GM12878 (cell line): ENCODE measurements around the gene FBXL5. TPM values are rescaled to one million over a fixed set of nuclear protein-coding genes. Genes with fewer than 3 reads are reported as not detected.

ENCODE experiments used
- ATAC-seq: fragments of 200-7000 bp; cut with Tn5 transposase; 3 replicates; pipeline ENCODE4 v1.9.1; 2020; ENCODE audit warnings: mild to moderate bottlenecking, moderate library complexity
- BruUV-seq: library from RNA; stranded (reverse); fragments of 400-500 nt; replicated peaks from 2 replicates; lab custom pipeline; 2021; lab: Mats Ljungman, UMichigan
- CTCF ChIA-PET: fragments of 300-600 bp; sonication (Branson Sonifier 250); formaldehyde crosslinking; extraction: SDS; loops from one replicate; lab custom pipeline; 2021; ENCODE audit warnings: inconsistent platforms; lab: Yijun Ruan, JAX
- POLR2A ChIA-PET: fragments of 350-600 bp; formaldehyde crosslinking; extraction: SDS; loops from one replicate; lab custom pipeline; 2021; ENCODE audit warnings: inconsistent platforms; lab: Charles Lee
- RAD21 ChIA-PET: fragments of 300-600 bp; sonication (Branson Sonifier 250); formaldehyde crosslinking; loops from one replicate; lab custom pipeline; 2023; ENCODE audit warnings: antibody characterized with exemption; ENCODE audit not compliant: unreplicated experiment; lab: Charles Lee
- SMC1A ChIA-PET: fragments of 300-600 bp; sonication (Branson Sonifier 250); formaldehyde crosslinking; loops from one replicate; lab custom pipeline; 2023; ENCODE audit not compliant: unreplicated experiment, uncharacterized antibody; lab: Charles Lee
- DNase-seq: peaks from one replicate; pipeline ENCODE4 v3.0.0-alpha.2; 2011; ENCODE audit warnings: low read depth, low spot score
- FAIRE-seq: peaks from 3 replicates; lab custom pipeline; 2011; peaks lifted over from hg19 to GRCh38; lab: Jason Lieb, UNC
- H2AFZ ChIP-seq: 2 replicates; pipeline ENCODE4 v1.6.0; 2011; ENCODE audit warnings: low read depth, low read length, control low read depth; ENCODE audit not compliant: control insufficient read depth
- H3K27ac ChIP-seq: 2 replicates; pipeline ENCODE4 v1.5.1; 2011; ENCODE audit warnings: control low read depth; ENCODE audit not compliant: control insufficient read depth, insufficient read depth
- H3K27me3 ChIP-seq, 2 experiments: replicated peaks in 1 of 2; 2 replicates each; pipeline versions ENCODE4 v1.6.0 to v1.6.1; 2011; ENCODE audit warnings: low read length in 1 of 2; ENCODE audit not compliant: control insufficient read depth in 2 of 2, insufficient read depth in 2 of 2
- H3K36me3 ChIP-seq, 2 experiments: 2 replicates each; pipeline ENCODE4 v1.5.1; 2011; ENCODE audit warnings: low read length in 1 of 2; ENCODE audit not compliant: control insufficient read depth in 2 of 2, insufficient read depth in 2 of 2
- H3K4me1 ChIP-seq: 2 replicates; pipeline ENCODE4 v1.6.1; 2011; ENCODE audit warnings: mild to moderate bottlenecking, low read length, moderate library complexity, mixed read lengths; ENCODE audit not compliant: control insufficient read depth, insufficient read depth
- H3K4me2 ChIP-seq: 2 replicates; pipeline ENCODE4 v1.6.0; 2011; ENCODE audit warnings: control low read depth; ENCODE audit not compliant: control insufficient read depth, insufficient read depth
- H3K4me3 ChIP-seq: fragments of 200-600 bp; sonication (generic); 2 replicates; pipeline ENCODE4 v1.5.1; 2016
- H3K79me2 ChIP-seq: 2 replicates; pipeline ENCODE4 v1.6.0; 2011; ENCODE audit warnings: low read length; ENCODE audit not compliant: control insufficient read depth, insufficient read depth
- H3K9ac ChIP-seq: 2 replicates; pipeline ENCODE4 v1.8.0; 2011; ENCODE audit warnings: low read length, control low read depth, mixed read lengths; ENCODE audit not compliant: control insufficient read depth, insufficient read depth
- H3K9me3 ChIP-seq: replicated peaks from 3 replicates; pipeline ENCODE4 v1.5.1; 2011; ENCODE audit warnings: mild to moderate bottlenecking, low read length; ENCODE audit not compliant: control insufficient read depth, insufficient read depth
- H4K20me1 ChIP-seq: 2 replicates; pipeline ENCODE4 v1.6.0; 2011; ENCODE audit not compliant: control insufficient read depth, insufficient read depth
- BRCA1 ChIP-seq: IDR thresholded peaks from 2 replicates; pipeline ENCODE4 v1.6.1; 2011; ENCODE audit warnings: low read depth, low read length, improper control_type of control experiment
- CHD2 ChIP-seq: IDR thresholded peaks from 2 replicates; pipeline ENCODE4 v1.6.1; 2011; ENCODE audit warnings: low read depth, low read length, improper control_type of control experiment, borderline replicate concordance
- CHD4 ChIP-seq: fragments of 200-600 bp; sonication (generic); IDR thresholded peaks from 2 replicates; pipeline ENCODE4 v1.6.1; 2016; ENCODE audit warnings: mild to moderate bottlenecking
- CREM ChIP-seq: IDR thresholded peaks from 2 replicates; pipeline ENCODE4 v1.6.1; 2014; ENCODE audit warnings: antibody characterized with exemption, low read depth
- FOXM1 ChIP-seq: IDR thresholded peaks from 2 replicates; pipeline ENCODE4 v1.6.1; 2012; ENCODE audit warnings: low read depth, mild to moderate bottlenecking, inconsistent platforms, low read length, moderate library complexity
- HCFC1 ChIP-seq: fragments of 150-350 bp; IDR thresholded peaks from 2 replicates; pipeline ENCODE4 v1.6.1; 2014; ENCODE audit warnings: low read length
- IRF4 ChIP-seq: IDR thresholded peaks from 2 replicates; pipeline ENCODE4 v1.6.1; 2011; ENCODE audit warnings: low read depth, low read length
- MEF2B ChIP-seq: fragments of 450-650 bp; IDR thresholded peaks from 2 replicates; pipeline ENCODE4 v1.6.1; 2018; ENCODE audit warnings: mild to moderate bottlenecking, moderate library complexity; ENCODE audit not compliant: partially characterized antibody, poor library complexity, severe bottlenecking
- MTA2 ChIP-seq: fragments of 450-650 bp; IDR thresholded peaks from 2 replicates; pipeline ENCODE4 v1.6.1; 2016; ENCODE audit warnings: low read depth, mild to moderate bottlenecking, moderate library complexity
- MTA3 ChIP-seq: IDR thresholded peaks from 2 replicates; pipeline ENCODE4 v1.6.1; 2012; ENCODE audit warnings: low read length, inconsistent platforms, borderline replicate concordance
- NFYA ChIP-seq: IDR thresholded peaks from 2 replicates; pipeline ENCODE4 v1.6.1; 2011; ENCODE audit warnings: low read depth, mild to moderate bottlenecking, low read length, improper control_type of control experiment, borderline replicate concordance
- POLR2AphosphoS5 ChIP-seq: IDR thresholded peaks from 2 replicates; pipeline ENCODE4 v1.6.1; 2011; ENCODE audit warnings: mild to moderate bottlenecking, low read length, inconsistent platforms
- RAD51 ChIP-seq: fragments of 450-650 bp; IDR thresholded peaks from 2 replicates; pipeline ENCODE4 v1.6.1; 2016; ENCODE audit warnings: moderate library complexity, mild to moderate bottlenecking, inconsistent platforms
- SPI1 ChIP-seq: IDR thresholded peaks from 2 replicates; pipeline ENCODE4 v1.6.1; 2011; ENCODE audit warnings: low read depth, mild to moderate bottlenecking, low read length, moderate library complexity, borderline replicate concordance; ENCODE audit not compliant: insufficient read depth
- WGBS: methylation state at CpG from one replicate; pipeline ENCODE4 v1.1.6; 2016; ENCODE audit warnings: low lambda C conversion rate; ENCODE audit not compliant: insufficient replicate concordance, insufficient coverage; ENCODE audit errors: missing lambda C conversion rate; 5-methylcytosine and 5-hydroxymethylcytosine counted together
- in situ Hi-C: fragments of 300-500 bp; cut with MboI; formaldehyde crosslinking; loops from 9 replicates; pipeline ENCODE4 v1.14.3; 2018; ENCODE audit warnings: mixed read lengths
- intact Hi-C: fragments of 100-400 bp; cut with micrococcal nuclease; formaldehyde crosslinking; loops from one replicate; pipeline ENCODE4 v1.14.2; 2022; ENCODE audit not compliant: unreplicated experiment
- polyA plus RNA-seq, 11 experiments: library from polyadenylated mRNA; depleted of rRNA in 4 of 11; unstranded in 6 of 11; stranded (reverse) in 5 of 11; fragments of >200 nt; fragmentation: Nextera tagmentation in 4 of 11; fragmentation: Illumina TruSeq in 1 of 11; extraction: Ambion mirVana in 4 of 11; extraction: Trizol in 1 of 11; gene quantifications; 1 replicate in 1 of 11; 2 replicates in 10 of 11; pipeline versions ENCODE4 v1.2.1 to v1.2.3, GENCODE V29; 2011 to 2016; ENCODE audit warnings: inconsistent platforms in 2 of 11, missing spikeins in 2 of 11, low read depth in 1 of 11
- total RNA-seq, 4 experiments: library from RNA; depleted of rRNA in 3 of 4; stranded (reverse); fragments of >200 nt in 3 of 4; fragmentation: Illumina TruSeq in 1 of 4; extraction: Trizol in 1 of 4; gene quantifications; 2 replicates each; pipeline versions ENCODE4 v1.2.1 to v1.2.3, GENCODE V29; 2013 to 2021
- TF ChIP-seq, protein P1 (sequence below): fragments of 450-650 bp; IDR thresholded peaks from 2 replicates; pipeline ENCODE4 v1.6.1; 2017; ENCODE audit warnings: low read depth, mild to moderate bottlenecking, moderate library complexity
- TF ChIP-seq, protein P2 (sequence below): IDR thresholded peaks from 2 replicates; pipeline ENCODE4 v1.6.1; 2012; ENCODE audit warnings: improper control_type of control experiment, low read depth, low read length; ENCODE audit not compliant: insufficient replicate concordance

Gene FBXL5
- total and polyA plus RNA-seq, 10 of the 15 experiments (the other 5 are each of a cell fraction or from before 2014, with no cell fraction given) = 10.1 to 46.2 (median 32.7) TPM

DNA sequence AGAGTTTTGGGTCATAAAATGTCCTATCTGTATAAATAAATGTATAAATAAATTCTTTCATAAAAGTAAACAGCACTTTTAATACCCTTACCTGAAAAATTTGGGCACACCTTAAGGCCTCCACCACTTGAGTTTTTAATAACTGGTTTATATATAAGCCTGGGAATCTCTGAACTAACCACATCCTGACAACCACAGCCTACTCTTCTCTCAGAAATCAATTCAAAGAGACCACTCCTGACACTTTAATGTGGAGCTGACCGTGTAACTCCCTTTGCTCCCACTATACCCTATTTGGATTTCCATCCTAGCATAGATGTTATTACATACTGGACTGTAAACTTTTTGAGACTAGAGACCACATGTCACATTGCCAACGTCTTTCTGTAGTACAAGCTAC lies 3.5 kb downstream of the FBXL5 start (continued):
- TF ChIP-seq, protein P1, sequence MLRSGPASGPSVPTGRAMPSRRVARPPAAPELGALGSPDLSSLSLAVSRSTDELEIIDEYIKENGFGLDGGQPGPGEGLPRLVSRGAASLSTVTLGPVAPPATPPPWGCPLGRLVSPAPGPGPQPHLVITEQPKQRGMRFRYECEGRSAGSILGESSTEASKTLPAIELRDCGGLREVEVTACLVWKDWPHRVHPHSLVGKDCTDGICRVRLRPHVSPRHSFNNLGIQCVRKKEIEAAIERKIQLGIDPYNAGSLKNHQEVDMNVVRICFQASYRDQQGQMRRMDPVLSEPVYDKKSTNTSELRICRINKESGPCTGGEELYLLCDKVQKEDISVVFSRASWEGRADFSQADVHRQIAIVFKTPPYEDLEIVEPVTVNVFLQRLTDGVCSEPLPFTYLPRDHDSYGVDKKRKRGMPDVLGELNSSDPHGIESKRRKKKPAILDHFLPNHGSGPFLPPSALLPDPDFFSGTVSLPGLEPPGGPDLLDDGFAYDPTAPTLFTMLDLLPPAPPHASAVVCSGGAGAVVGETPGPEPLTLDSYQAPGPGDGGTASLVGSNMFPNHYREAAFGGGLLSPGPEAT = no peak

DNA sequence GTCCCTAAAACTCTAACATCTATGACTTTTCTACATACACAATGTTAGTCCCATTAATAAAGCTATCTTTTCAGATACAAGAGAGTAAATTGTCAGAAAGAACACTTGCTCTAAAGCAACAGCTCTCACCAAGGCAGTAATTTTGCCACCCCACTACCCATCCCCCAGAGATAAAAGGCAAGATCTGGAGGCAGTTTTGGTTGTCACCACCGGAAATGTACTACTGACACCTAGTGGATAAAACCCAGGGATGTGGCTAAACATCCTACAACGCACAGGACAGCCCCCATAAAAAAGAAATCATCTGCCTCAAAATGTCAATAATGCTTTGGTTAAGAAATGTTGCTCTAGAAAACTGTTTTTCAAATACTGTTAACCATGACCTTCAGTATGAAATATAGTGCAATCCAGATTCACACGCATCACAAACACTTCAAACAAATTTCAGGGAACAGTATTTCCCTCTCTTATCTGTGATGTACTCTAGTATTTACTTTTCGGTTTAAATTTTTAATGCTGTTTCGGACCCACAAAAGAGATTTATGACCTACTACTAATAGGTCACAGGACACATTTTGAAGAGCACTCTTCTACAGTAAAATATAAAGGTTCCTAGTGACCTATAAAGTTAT lies 5.1 kb downstream of the FBXL5 start:
- in situ Hi-C loops (loop anchor here (5.0 to 10.0 kb wide), 2 partner anchors 413 to 645 kb away; partner anchors contain the start of gene CPEB2), intact Hi-C loops (loop anchor here (1.0 to 10.0 kb wide), 5 partner anchors 125 to 1485 kb away; partner anchors contain the start of genes CD38 and CPEB2)
- ChIA-PET POLR2A (no interaction called here), RAD21 (interaction anchor here (1.3 to 3.0 kb wide), 4 partner anchors 32 to 413 kb away, joined by 3 to 16 read pairs (median 9); no protein-coding TSS in a partner anchor), SMC1A (interaction anchor here (0.6 to 2.0 kb wide), 12 partner anchors 10 to 558 kb away, joined by 3 to 10 read pairs (median 3); partner anchors contain the start of gene FAM200B), CTCF (interaction anchor here (0.7 to 4.7 kb wide), 11 partner anchors 12 to 417 kb away, joined by 3 to 37 read pairs (median 5); partner anchors contain the start of gene FAM200B)
- Histone ChIP-seq H3K36me3 (no peaks in the 10 kb centered on the region), H2AFZ (no peak overlapping the region), H3K27me3 (no peaks in the 10 kb centered on the region), H3K4me1 (peaks cover 25% of the 10 kb centered on the region), H3K27ac (no peak overlapping the region), H3K4me2 (peak overlapping the region; percentile 44; the same call in 1 of the 2 replicates), H3K9ac (no peak overlapping the region), H3K79me2 (peaks cover 85% of the 10 kb centered on the region), H3K4me3 (0 out of 2 replicates have a peak overlapping the region, but pooled peaks have one; percentile 31), H4K20me1 (no peaks in the 10 kb centered on the region), H3K9me3 (no peaks in the 10 kb centered on the region)
- ATAC-seq (peak; percentile 75), FAIRE-seq (no peak), DNase-seq (peak; percentile 45)
- WGBS = 45% methylated on average over 5 of the region's 5 CpGs
- BruUV-seq = no TSS peak
- TF ChIP-seq HCFC1 (no peak), MEF2B (no peak), IRF4 (no peak), POLR2AphosphoS5 (no peak), BRCA1 (no peak), RAD51 (no peak), FOXM1 (peak; percentile 43; the same call in 1 of the 2 replicates), CHD4 (no peak), SPI1 (no peak), NFYA (no peak), CHD2 (peak; percentile 78; the same call in 1 of the 2 replicates), CREM (no peak), MTA2 (no peak), MTA3 (no peak)
- TF ChIP-seq, protein P2, sequence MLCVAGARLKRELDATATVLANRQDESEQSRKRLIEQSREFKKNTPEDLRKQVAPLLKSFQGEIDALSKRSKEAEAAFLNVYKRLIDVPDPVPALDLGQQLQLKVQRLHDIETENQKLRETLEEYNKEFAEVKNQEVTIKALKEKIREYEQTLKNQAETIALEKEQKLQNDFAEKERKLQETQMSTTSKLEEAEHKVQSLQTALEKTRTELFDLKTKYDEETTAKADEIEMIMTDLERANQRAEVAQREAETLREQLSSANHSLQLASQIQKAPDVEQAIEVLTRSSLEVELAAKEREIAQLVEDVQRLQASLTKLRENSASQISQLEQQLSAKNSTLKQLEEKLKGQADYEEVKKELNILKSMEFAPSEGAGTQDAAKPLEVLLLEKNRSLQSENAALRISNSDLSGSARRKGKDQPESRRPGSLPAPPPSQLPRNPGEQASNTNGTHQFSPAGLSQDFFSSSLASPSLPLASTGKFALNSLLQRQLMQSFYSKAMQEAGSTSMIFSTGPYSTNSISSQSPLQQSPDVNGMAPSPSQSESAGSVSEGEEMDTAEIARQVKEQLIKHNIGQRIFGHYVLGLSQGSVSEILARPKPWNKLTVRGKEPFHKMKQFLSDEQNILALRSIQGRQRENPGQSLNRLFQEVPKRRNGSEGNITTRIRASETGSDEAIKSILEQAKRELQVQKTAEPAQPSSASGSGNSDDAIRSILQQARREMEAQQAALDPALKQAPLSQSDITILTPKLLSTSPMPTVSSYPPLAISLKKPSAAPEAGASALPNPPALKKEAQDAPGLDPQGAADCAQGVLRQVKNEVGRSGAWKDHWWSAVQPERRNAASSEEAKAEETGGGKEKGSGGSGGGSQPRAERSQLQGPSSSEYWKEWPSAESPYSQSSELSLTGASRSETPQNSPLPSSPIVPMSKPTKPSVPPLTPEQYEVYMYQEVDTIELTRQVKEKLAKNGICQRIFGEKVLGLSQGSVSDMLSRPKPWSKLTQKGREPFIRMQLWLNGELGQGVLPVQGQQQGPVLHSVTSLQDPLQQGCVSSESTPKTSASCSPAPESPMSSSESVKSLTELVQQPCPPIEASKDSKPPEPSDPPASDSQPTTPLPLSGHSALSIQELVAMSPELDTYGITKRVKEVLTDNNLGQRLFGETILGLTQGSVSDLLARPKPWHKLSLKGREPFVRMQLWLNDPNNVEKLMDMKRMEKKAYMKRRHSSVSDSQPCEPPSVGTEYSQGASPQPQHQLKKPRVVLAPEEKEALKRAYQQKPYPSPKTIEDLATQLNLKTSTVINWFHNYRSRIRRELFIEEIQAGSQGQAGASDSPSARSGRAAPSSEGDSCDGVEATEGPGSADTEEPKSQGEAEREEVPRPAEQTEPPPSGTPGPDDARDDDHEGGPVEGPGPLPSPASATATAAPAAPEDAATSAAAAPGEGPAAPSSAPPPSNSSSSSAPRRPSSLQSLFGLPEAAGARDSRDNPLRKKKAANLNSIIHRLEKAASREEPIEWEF = no peak
